Measurements from ENCODE around the gene S100A7A.

DNA sequence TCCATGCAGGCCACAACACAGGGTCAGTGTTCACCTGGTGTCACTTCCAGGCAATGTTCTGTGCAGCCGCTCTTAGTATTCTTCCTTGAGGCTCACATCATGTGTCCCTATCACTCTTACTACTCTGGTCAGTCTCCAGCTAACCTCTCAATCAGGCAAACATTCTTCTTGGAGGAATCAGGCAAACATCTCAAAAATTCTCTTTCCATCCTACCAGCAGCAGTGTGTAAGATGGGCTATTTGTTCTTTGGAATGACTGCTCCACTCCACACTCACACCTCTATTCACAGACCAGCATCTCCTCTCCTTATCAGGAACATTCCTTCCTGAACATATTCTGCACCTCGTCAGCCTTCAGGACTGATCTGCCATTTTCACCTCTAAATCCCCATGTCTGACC, 4.0 kb downstream of the S100A7A start:
- TF ChIP-seq REST (tag by site-specific recombination; IDR thresholded peaks at IDR 0.05) (no peak), TCF7L2 (IDR thresholded peaks at IDR 0.05; ENCODE audit: borderline replicate concordance, low read depth, low read length) (no peak), ZNF292 (tag by site-specific recombination; IDR thresholded peaks at IDR 0.05; ENCODE audit: borderline replicate concordance, low read depth) (no peak), ZNF670 (tag by site-specific recombination; IDR thresholded peaks at IDR 0.05; ENCODE audit: low read depth) (no peak), ZNF350 (tag by site-specific recombination; IDR thresholded peaks at IDR 0.05) (no peak), ZNF768 (tag by site-specific recombination; IDR thresholded peaks at IDR 0.05) (no peak), ZNF114 (tag by site-specific recombination; IDR thresholded peaks at IDR 0.05) (no peak), BCL11A (tag by site-specific recombination; IDR thresholded peaks at IDR 0.05; ENCODE audit: low read depth) (no peak), ZBTB26 (tag by site-specific recombination; optimal IDR thresholded peaks at IDR 0.05) (no peak), ZNF501 (tag by site-specific recombination; IDR thresholded peaks at IDR 0.05) (no peak)
- TF ChIP-seq, protein P1, sequence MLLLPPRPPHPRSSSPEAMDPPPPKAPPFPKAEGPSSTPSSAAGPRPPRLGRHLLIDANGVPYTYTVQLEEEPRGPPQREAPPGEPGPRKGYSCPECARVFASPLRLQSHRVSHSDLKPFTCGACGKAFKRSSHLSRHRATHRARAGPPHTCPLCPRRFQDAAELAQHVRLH (tag by site-specific recombination; IDR thresholded peaks at IDR 0.05) = no peak
- TF ChIP-seq, protein P2, sequence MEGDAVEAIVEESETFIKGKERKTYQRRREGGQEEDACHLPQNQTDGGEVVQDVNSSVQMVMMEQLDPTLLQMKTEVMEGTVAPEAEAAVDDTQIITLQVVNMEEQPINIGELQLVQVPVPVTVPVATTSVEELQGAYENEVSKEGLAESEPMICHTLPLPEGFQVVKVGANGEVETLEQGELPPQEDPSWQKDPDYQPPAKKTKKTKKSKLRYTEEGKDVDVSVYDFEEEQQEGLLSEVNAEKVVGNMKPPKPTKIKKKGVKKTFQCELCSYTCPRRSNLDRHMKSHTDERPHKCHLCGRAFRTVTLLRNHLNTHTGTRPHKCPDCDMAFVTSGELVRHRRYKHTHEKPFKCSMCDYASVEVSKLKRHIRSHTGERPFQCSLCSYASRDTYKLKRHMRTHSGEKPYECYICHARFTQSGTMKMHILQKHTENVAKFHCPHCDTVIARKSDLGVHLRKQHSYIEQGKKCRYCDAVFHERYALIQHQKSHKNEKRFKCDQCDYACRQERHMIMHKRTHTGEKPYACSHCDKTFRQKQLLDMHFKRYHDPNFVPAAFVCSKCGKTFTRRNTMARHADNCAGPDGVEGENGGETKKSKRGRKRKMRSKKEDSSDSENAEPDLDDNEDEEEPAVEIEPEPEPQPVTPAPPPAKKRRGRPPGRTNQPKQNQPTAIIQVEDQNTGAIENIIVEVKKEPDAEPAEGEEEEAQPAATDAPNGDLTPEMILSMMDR (tag by site-specific recombination; IDR thresholded peaks at IDR 0.05) = no peak

Data from HEK293 (cell line).